HG02938 (cell line): ENCODE measurements around the gene DHRS12.

Experiments used
- ATAC-seq: cut with Tn5 transposase; IDR thresholded peaks from one replicate; pipeline ENCODE4 v1.9.1; 2021; ENCODE audit warnings: mild to moderate bottlenecking, moderate library complexity; ENCODE audit not compliant: unreplicated experiment

The DHRS12 gene

DNA sequence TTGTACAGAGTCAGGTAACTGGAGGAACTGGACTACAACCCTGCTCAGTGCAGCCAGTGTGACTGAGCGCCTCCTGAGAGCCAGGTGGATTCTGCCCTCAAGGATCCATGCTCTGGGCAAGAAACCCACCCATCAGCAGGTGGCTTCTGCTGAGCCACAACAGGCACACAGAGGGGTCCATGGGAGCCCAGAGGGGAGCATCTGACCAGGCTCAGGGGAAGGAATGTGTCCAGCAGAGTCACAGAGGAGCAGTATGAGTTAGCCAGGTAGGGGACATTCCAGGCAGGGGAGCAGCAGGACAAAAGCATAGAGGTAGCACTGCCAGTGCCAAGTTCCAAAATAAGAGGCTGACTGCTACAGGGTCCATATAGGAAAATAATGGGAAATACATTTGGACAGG, 19.9 kb downstream of the DHRS12 start:
- ATAC-seq = no peak

GRCh38 chr13:51783428-51784094, 20.4 kb downstream of the DHRS12 start:
- ATAC-seq = no peak

DNA sequence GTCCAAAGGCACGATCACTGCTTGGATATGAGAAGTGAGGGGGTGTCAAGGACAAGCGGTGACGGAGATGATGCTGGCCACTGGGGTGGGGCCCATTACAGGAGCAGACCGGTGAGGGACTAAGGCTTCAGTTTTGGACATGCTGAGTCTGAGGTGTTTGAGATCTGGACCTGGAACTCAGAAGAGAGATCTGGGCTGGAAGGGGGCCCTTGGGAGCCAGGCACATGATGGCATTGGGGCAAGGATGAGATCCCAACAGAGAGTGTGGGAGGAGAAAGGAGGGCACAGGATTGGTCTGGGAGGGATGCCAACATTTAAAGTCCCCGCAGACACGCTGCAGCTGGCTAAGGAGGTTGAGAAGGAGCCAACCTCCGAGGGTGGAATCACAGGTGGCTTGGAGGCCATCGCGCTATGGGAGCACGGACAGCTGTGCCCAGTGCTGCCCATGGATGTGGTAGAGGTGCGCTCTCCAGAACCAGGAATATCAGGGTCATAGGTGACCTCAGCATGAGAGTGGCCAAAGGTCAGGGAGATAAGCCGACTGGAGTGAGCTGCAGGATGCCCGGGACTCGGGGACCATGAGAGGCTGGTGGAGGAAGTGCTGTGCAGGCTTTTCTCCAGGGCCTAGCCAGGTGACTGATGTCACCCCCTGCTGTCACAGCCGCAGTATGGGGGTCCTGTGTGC, 21.8 kb downstream of the DHRS12 start:
- ATAC-seq = no peak

GRCh38 chr13:51781246-51782022, 22.5 kb downstream of the DHRS12 start:
- ATAC-seq = no peak

DNA sequence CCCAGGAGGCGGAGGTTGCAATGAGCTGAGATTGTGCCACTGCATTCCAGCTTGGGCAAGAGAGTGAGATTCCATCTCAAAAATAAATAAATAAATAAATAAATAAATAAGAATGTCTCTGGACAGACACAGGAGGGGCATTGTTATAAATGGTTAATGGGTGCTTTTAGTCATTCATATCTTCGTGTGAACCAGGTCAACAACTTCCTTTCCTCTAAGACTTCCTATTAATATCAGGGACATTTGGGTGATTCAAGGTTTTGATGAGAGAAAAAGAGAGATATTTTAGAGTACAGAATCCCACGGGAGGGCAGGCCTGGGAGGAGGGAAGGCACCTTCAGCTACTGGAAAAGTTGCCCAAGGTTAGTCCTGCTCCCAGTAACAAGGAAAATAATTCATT, 23.9 kb downstream of the DHRS12 start:
- no peak for ATAC-seq

- ATAC-seq = no peak
Observed at GRCh38 chr13:51778392-51778791, 25.6 kb downstream of the DHRS12 start.

- no peak for ATAC-seq
Observed at GRCh38 chr13:51777921-51778320, 26.0 kb downstream of the DHRS12 start.

DNA sequence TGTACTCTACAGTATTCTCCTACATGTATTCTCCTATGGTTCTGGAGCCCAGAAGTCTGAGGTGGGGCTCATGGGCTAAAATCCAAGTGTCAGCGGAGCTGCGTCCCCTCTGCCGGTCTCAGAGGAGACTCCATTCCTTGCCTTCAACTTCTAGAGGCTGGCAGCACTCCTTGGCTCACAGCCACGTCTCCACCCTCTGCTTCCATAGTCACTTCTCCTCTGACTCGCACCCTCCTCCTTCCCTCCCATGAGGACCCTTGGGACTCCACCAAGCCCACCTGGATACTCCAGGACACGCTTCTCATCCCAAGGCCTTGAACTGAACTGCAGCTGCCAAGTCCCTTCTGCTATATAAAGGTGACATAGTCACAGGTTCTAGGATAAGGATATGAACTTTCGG, 27.8 kb downstream of the DHRS12 start:
- ATAC-seq = no peak

DNA sequence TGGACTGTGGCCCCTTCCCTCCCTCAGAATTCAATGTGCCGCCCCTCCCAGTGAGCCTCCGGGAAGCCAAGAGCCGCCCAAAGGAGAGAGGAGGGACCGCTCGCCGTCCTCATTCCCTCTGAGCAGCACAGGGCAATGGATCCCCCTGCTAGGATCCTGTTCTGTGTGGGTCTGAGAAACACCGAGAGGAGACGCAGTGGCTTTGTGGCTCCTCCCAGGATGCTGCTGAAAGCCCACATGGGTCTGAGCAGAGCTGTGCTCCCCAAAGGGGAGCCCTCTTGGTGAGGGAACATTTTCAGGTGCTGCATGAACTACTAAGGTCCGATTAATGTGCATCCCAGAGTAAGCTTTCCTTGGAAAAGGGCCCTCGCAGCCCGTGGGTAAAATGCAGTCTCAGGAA, 30.4 kb downstream of the DHRS12 start:
- ATAC-seq = no peak

DNA sequence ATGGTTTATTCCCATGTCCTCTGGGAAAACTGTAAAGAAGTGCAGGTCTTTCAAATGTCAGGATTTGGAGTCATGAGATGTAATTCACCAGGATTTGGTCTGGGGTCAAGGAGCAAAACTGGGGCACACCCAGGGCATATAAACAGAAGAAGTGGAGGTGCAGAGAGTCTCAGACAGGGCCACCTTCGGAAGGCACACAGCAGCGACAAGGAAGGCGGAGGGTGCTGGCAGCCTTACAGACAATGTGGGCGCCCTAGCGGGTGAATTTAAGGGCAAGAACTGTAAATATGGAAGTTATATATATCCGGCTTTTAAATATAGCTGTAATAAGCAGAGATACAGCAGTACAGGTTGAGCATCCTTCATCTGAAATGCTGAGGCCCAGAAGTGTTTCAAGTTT, 31.2 kb downstream of the DHRS12 start:
- no peak for ATAC-seq

DNA sequence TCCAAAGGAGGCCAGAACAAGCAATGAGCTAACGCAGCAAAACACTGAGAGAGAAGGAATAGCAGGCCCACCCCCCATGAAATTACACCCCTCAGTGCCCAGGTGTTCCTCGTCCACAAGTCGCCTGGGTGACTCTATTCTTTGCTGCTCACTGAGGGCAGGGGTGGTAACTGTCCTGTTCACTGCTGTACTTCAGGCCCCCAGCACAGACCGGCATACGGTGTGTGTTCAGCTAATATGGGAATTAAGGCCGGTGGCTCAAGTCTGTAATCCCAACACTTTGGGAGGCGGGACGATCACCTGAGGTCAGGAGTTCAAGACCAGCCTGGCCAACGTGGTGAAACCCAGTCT, 31.9 kb downstream of the DHRS12 start:
- no peak for ATAC-seq

DNA sequence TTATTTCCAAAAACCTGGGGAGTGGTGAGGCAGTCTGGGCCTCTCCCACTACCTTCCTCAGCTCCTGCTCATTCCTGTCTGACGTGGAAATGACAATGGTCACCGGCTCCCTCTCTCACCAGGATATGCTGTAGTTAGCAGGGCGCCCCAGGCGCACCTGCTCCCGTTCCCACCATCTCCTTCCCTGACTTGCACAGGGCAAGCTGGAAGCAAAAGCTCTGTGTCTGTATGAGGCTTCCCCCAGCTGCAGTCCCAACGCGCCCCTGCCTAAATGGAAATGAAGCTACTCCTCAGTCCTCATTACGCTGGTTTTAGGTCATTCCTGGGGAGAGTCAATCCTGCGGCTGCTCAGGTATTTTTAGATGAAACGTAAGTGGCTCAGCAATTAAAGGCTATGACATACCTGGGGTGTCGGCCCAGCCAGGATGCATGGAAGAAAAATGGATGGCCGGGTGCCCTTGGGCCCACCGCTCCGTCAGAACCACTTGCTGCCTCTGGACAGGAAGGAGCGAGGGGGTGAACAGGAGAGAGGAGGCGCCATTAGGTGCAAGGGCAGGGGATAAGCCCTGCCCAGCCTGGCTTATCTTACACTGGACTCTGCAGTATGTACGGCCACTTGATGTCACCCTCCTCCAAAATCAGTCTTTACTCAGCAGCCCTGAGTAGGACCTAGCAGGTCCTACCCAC, 32.4 kb downstream of the DHRS12 start:
- no peak for ATAC-seq

- no peak for ATAC-seq
Observed at GRCh38 chr13:51770681-51771417, 33.1 kb downstream of the DHRS12 start.

DNA sequence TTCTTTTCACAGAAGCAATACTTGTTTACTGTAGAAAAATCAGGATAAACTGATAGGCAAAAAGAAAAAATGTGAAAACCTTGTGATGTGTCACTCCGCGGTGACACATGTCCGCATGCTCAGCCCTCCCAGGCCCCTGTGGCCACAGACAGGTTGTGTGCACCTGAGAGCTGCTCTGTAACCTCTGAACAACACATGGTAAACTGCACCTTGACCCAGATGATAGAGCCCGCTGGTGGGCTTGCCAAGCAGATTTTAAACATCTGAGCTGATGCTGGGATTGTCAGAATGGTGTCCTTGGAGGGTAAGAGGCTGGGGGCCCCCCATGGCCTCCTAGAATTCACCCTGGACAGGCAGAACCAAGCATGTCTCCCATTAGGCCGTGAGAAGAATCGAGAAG, 33.8 kb downstream of the DHRS12 start:
- no peak for ATAC-seq

DNA sequence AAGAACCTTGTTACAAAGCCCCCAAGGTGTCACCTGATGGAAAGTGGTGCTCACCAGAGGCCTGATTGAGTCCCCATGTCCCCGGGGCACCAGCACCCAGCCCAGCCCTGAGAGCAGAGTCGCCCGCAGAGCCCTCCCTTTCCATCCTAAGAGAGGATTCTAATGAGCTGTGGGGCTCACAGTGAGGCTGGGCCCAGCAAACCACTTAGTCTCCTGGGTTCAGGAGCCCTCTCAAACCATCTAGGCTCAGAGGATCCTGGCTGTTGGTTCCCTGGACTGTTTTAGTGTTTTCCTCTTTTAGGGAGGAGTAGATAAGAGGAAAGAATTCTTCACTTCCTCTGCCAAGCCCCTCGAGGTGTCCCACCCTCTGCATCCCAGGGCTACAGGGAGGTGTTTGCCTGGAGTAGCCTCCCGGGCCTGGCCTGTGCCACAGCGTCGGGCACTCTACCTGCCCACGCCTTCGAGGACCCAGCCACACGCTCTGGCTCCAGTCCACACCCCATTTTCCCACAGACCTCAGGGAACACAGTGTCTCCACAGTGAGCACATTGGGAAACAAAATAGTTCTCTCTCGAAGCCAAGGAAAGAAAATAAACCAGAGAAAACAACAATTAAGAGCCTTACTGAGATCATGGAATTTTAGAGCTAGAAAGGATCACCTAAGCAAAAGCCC, 34.4 kb downstream of the DHRS12 start:
- no peak for ATAC-seq

- ATAC-seq = no peak
Observed at GRCh38 chr13:51768976-51769375, 35.0 kb downstream of the DHRS12 start.

- no peak for ATAC-seq
Observed at GRCh38 chr13:51768378-51768921, 35.5 kb downstream of the DHRS12 start.

DNA sequence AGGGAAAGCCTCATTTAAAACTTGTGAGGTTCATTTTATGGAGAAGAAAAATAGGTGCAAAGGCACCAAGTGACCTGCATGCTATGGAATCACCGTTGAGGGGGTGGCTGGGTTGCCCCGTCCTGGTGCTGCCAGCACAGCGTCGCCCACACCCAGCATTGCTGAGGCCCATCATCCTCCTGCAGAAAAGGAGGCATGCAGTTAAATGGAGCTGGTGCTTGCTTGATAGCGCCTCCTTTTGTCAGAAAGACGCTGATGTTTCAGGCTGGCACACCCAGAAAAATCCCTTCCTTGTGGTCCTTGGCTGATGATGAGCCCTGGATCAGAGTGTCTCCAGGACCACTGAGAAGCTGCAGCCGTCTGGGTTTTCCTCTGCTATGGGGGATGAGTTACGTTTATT, 36.9 kb downstream of the DHRS12 start:
- ATAC-seq = no peak

DNA sequence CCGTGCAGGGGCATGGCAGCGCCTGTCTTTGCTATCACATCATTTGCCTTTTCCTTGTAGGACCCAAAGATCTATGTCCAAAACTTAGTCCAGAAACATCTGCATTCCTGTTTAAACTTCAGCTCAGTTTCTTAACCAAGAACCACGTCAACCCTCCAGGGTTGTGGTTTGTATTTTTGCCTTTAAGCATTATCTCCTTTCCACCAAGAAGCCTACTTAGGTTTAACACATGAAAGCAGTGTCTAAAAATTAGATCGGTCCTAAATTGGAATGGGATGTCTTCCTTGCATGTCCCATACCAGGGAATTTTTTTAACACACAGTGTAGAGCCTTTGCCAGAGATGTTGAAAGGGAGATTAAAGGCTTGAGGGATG, 38.8 kb downstream of the DHRS12 start:
- ATAC-seq = no peak
